K562 (cell line): Measurements from ENCODE around the gene TMEM163.

Source experiments
- CTBP1 ChIP-seq: fragments of 450-650 bp; IDR thresholded peaks from 2 replicates; pipeline ENCODE4 v1.6.1; 2016; ENCODE audit warnings: borderline replicate concordance
- E2F1 ChIP-seq: sonication (generic); formaldehyde crosslinking; IDR thresholded peaks from 2 replicates; pipeline ENCODE4 v1.8.1; 2023; ENCODE audit warnings: mild to moderate bottlenecking, missing genetic modification reagents, moderate library complexity
- MLLT1 ChIP-seq, 2 experiments: fragments of 450-650 bp; IDR thresholded peaks; 2 replicates each; pipeline ENCODE4 v1.6.1; 2016
- PREB ChIP-seq: sonication (generic); formaldehyde crosslinking; IDR thresholded peaks from 2 replicates; pipeline ENCODE4 v1.8.1; 2023; ENCODE audit warnings: mild to moderate bottlenecking, missing genetic modification reagents
- SIN3B ChIP-seq: fragments of 450-650 bp; IDR thresholded peaks from 2 replicates; pipeline ENCODE4 v1.6.1; 2017; ENCODE audit warnings: low read depth, mild to moderate bottlenecking, moderate library complexity
- ZFX ChIP-seq: sonication (generic); formaldehyde crosslinking; IDR thresholded peaks from 2 replicates; pipeline ENCODE4 v1.8.0; 2022; ENCODE audit warnings: mild to moderate bottlenecking, missing genetic modification reagents, moderate library complexity
- ZNF274 ChIP-seq: IDR thresholded peaks from 2 replicates; pipeline ENCODE4 v1.6.1; 2011; ENCODE audit warnings: low read depth, mild to moderate bottlenecking, low read length, moderate library complexity, borderline replicate concordance

- TF ChIP-seq PREB (CRISPR knock-in tag) (no peak), E2F1 (CRISPR knock-in tag) (no peak), SIN3B (no peak), MLLT1 (IDR thresholded peaks at IDR 0.05) (no peak), ZFX (CRISPR knock-in tag) (no peak), CTBP1 (no peak), ZNF274 (no peak)
Observed at GRCh38 chr2:134600208-134600607, 118.6 kb downstream of the TMEM163 start.
